WTC11 (cell line): ENCODE data around the gene BMX. TPM values are rescaled to one million over a fixed set of nuclear protein-coding genes. Genes with fewer than 3 reads are reported as not detected.

Experiments used
- ATAC-seq: fragments of 200-7000 bp; cut with Tn5 transposase; 2 replicates; pipeline ENCODE4 v1.10.0; 2021; ENCODE audit warnings: mild to moderate bottlenecking, moderate library complexity
- CTCF ChIA-PET: fragments of 300-600 bp; sonication (Branson Sonifier 250); formaldehyde crosslinking; loops from one replicate; lab custom pipeline; 2021; ENCODE audit warnings: antibody characterized with exemption; lab: Charles Lee
- POLR2A ChIA-PET: fragments of 350-600 bp; sonication (Branson Sonifier 250); formaldehyde crosslinking; loops from one replicate; lab custom pipeline; 2021; ENCODE audit warnings: antibody characterized with exemption; lab: Charles Lee
- DNase-seq: peaks from one replicate; pipeline ENCODE4 v3.0.0; 2021; ENCODE audit warnings: low spot score
- H3K27ac Mint-ChIP-seq: 2 replicates; pipeline ENCODE4 v1.8.0; 2021; ENCODE audit warnings: mixed read lengths
- H3K27me3 Mint-ChIP-seq: 2 replicates; pipeline ENCODE4 v1.8.0; 2021; ENCODE audit warnings: low read depth, mild to moderate bottlenecking, moderate library complexity, mixed read lengths
- H3K36me3 Mint-ChIP-seq: 2 replicates; pipeline ENCODE4 v1.8.0; 2021; ENCODE audit warnings: mixed read lengths
- H3K4me1 Mint-ChIP-seq: 2 replicates; pipeline ENCODE4 v1.8.0; 2022; ENCODE audit warnings: mixed read lengths
- H3K4me3 Mint-ChIP-seq: 2 replicates; pipeline ENCODE4 v1.8.0; 2021; ENCODE audit warnings: mild to moderate bottlenecking, moderate library complexity, mixed read lengths
- H3K9me3 Mint-ChIP-seq: 2 replicates; pipeline ENCODE4 v1.8.0; 2021; ENCODE audit warnings: mixed read lengths
- ARID4B ChIP-seq: sonication (generic); formaldehyde crosslinking; IDR thresholded peaks from 2 replicates; pipeline ENCODE4 v1.8.0; 2023; ENCODE audit warnings: missing genetic modification reagents, mild to moderate bottlenecking, borderline replicate concordance
- ATF6 ChIP-seq: sonication (generic); formaldehyde crosslinking; IDR thresholded peaks from 2 replicates; pipeline ENCODE4 v1.8.1; 2023; ENCODE audit warnings: mild to moderate bottlenecking, missing genetic modification reagents
- CREB1 ChIP-seq: sonication (generic); formaldehyde crosslinking; IDR thresholded peaks from 2 replicates; pipeline ENCODE4 v1.8.0; 2023; ENCODE audit warnings: mild to moderate bottlenecking, missing genetic modification reagents
- ERG ChIP-seq: fragments of 250-450 bp; sonication (Bioruptor Pico); IDR thresholded peaks from 2 replicates; pipeline ENCODE4 v1.8.0; 2021; ENCODE audit warnings: mild to moderate bottlenecking
- ETV6 ChIP-seq: sonication (generic); formaldehyde crosslinking; IDR thresholded peaks from 2 replicates; pipeline ENCODE4 v1.8.1; 2022; ENCODE audit warnings: mild to moderate bottlenecking, missing genetic modification reagents
- NR2C2 ChIP-seq: sonication (generic); formaldehyde crosslinking; IDR thresholded peaks from 2 replicates; pipeline ENCODE4 v1.8.0; 2022; ENCODE audit warnings: mild to moderate bottlenecking, missing genetic modification reagents
- TEAD1 ChIP-seq: sonication (generic); formaldehyde crosslinking; IDR thresholded peaks from 2 replicates; pipeline ENCODE4 v1.8.0; 2022; ENCODE audit warnings: mild to moderate bottlenecking, missing genetic modification reagents
- ZNF512 ChIP-seq: sonication (generic); formaldehyde crosslinking; IDR thresholded peaks from 2 replicates; pipeline ENCODE4 v1.8.1; 2022; ENCODE audit warnings: missing genetic modification reagents, borderline replicate concordance
- ZNF671 ChIP-seq: fragments of 250-450 bp; sonication (Bioruptor Pico); IDR thresholded peaks from 2 replicates; pipeline ENCODE4 v1.8.0; 2021; ENCODE audit warnings: mild to moderate bottlenecking
- total RNA-seq: library from RNA; stranded (reverse); gene quantifications from 3 replicates; pipeline ENCODE4 v1.2.3, GENCODE V29; 2021
- TF ChIP-seq, protein P1 (sequence below): sonication (generic); formaldehyde crosslinking; IDR thresholded peaks from 2 replicates; pipeline ENCODE4 v1.8.0; 2023; ENCODE audit warnings: mild to moderate bottlenecking, missing genetic modification reagents
- TF ChIP-seq, protein P2 (sequence below): sonication (generic); formaldehyde crosslinking; IDR thresholded peaks from 2 replicates; pipeline ENCODE4 v1.8.0; 2022; ENCODE audit warnings: mild to moderate bottlenecking, missing genetic modification reagents
- TF ChIP-seq, protein P3 (sequence below): sonication (generic); formaldehyde crosslinking; IDR thresholded peaks from 2 replicates; pipeline ENCODE4 v1.8.1; 2022; ENCODE audit warnings: low read depth, missing genetic modification reagents, borderline replicate concordance
- TF ChIP-seq, protein P4 (sequence below): fragments of 200-600 bp; IDR thresholded peaks from 2 replicates; pipeline ENCODE4 v1.8.0; 2022; ENCODE audit warnings: antibody characterized with exemption
- TF ChIP-seq, protein P5 (sequence below): sonication (generic); formaldehyde crosslinking; IDR thresholded peaks from 2 replicates; pipeline ENCODE4 v1.8.0; 2022; ENCODE audit warnings: mild to moderate bottlenecking, missing genetic modification reagents

Gene BMX
- total RNA-seq, 1 experiment from 2014 or later: not detected

- TF ChIP-seq, protein P1, sequence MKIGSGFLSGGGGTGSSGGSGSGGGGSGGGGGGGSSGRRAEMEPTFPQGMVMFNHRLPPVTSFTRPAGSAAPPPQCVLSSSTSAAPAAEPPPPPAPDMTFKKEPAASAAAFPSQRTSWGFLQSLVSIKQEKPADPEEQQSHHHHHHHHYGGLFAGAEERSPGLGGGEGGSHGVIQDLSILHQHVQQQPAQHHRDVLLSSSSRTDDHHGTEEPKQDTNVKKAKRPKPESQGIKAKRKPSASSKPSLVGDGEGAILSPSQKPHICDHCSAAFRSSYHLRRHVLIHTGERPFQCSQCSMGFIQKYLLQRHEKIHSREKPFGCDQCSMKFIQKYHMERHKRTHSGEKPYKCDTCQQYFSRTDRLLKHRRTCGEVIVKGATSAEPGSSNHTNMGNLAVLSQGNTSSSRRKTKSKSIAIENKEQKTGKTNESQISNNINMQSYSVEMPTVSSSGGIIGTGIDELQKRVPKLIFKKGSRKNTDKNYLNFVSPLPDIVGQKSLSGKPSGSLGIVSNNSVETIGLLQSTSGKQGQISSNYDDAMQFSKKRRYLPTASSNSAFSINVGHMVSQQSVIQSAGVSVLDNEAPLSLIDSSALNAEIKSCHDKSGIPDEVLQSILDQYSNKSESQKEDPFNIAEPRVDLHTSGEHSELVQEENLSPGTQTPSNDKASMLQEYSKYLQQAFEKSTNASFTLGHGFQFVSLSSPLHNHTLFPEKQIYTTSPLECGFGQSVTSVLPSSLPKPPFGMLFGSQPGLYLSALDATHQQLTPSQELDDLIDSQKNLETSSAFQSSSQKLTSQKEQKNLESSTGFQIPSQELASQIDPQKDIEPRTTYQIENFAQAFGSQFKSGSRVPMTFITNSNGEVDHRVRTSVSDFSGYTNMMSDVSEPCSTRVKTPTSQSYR: no peak
- no peak for TF ChIP-seq ERG (CRISPR knock-in tag)
Observed at GRCh38 chrX:15567267-15567666, 66.7 kb downstream of the BMX start (continued).

DNA sequence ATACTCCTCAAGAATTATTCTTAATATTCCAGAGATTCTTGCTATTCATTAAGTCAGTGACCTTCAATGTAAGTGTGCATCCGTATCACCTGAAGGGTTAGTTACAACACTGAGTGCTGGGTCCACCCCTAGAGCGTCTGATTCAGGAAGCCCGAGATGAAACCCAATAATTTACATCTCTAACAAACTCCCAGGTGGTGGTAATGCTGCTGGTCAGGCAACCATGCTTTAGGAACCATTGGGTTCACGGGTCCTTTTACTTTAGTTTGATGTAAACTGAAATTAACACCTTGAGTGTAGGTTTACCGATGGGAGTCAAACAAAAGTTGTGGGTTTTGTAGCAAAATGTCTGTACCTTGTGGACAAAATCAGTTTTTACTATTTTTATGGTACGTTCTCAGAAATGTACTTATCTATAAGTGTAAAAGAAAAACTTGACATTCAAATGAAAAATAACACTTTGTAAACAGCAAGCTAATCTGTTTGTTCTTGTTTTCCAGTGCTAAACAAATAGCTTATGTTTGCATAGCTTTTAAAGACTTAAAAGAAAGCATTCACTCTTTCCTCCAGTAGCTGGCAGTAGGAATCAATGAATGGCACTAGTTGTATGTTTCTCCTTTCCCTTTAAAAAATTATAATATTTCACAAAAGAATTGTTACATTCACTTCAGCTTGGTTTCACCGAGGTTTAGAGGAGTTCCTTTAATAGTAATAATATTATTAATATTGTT lies 67.4 kb downstream of the BMX start:
- H3K4me3 Mint-ChIP-seq: no peak overlapping the region
- peaks cover 42% of the 10 kb centered on the region for H3K4me1 Mint-ChIP-seq
- H3K36me3 Mint-ChIP-seq: no peaks in the 10 kb centered on the region
- H3K27me3 Mint-ChIP-seq: no peaks in the 10 kb centered on the region
- no peak overlapping the region for H3K27ac Mint-ChIP-seq
- DNase-seq (no peak), ATAC-seq (peak; percentile 28; the same call in 1 of the 2 replicates)
- H3K9me3 Mint-ChIP-seq: no peaks in the 10 kb centered on the region
- POLR2A ChIA-PET: no interaction called here
- CTCF ChIA-PET: interaction anchor here (0.7 to 1.1 kb wide), 4 partner anchors 12 to 81 kb away, joined by 3 to 4 read pairs (median 3); no protein-coding TSS in a partner anchor
- TF ChIP-seq ATF6 (CRISPR knock-in tag) (no peak), NR2C2 (no peak), ZNF512 (CRISPR knock-in tag) (no peak), TEAD1 (no peak), ZNF671 (CRISPR knock-in tag) (no peak), ETV6 (CRISPR knock-in tag) (no peak), ARID4B (CRISPR knock-in tag) (no peak), CREB1 (CRISPR knock-in tag) (no peak)
- TF ChIP-seq, protein P2, sequence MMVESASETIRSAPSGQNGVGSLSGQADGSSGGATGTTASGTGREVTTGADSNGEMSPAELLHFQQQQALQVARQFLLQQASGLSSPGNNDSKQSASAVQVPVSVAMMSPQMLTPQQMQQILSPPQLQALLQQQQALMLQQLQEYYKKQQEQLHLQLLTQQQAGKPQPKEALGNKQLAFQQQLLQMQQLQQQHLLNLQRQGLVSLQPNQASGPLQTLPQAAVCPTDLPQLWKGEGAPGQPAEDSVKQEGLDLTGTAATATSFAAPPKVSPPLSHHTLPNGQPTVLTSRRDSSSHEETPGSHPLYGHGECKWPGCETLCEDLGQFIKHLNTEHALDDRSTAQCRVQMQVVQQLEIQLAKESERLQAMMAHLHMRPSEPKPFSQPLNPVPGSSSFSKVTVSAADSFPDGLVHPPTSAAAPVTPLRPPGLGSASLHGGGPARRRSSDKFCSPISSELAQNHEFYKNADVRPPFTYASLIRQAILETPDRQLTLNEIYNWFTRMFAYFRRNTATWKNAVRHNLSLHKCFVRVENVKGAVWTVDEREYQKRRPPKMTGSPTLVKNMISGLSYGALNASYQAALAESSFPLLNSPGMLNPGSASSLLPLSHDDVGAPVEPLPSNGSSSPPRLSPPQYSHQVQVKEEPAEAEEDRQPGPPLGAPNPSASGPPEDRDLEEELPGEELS (CRISPR knock-in tag): no peak
- TF ChIP-seq, protein P3, sequence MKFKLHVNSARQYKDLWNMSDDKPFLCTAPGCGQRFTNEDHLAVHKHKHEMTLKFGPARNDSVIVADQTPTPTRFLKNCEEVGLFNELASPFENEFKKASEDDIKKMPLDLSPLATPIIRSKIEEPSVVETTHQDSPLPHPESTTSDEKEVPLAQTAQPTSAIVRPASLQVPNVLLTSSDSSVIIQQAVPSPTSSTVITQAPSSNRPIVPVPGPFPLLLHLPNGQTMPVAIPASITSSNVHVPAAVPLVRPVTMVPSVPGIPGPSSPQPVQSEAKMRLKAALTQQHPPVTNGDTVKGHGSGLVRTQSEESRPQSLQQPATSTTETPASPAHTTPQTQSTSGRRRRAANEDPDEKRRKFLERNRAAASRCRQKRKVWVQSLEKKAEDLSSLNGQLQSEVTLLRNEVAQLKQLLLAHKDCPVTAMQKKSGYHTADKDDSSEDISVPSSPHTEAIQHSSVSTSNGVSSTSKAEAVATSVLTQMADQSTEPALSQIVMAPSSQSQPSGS (CRISPR knock-in tag): no peak
- TF ChIP-seq, protein P4, sequence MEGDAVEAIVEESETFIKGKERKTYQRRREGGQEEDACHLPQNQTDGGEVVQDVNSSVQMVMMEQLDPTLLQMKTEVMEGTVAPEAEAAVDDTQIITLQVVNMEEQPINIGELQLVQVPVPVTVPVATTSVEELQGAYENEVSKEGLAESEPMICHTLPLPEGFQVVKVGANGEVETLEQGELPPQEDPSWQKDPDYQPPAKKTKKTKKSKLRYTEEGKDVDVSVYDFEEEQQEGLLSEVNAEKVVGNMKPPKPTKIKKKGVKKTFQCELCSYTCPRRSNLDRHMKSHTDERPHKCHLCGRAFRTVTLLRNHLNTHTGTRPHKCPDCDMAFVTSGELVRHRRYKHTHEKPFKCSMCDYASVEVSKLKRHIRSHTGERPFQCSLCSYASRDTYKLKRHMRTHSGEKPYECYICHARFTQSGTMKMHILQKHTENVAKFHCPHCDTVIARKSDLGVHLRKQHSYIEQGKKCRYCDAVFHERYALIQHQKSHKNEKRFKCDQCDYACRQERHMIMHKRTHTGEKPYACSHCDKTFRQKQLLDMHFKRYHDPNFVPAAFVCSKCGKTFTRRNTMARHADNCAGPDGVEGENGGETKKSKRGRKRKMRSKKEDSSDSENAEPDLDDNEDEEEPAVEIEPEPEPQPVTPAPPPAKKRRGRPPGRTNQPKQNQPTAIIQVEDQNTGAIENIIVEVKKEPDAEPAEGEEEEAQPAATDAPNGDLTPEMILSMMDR: no peak
- TF ChIP-seq, protein P5, sequence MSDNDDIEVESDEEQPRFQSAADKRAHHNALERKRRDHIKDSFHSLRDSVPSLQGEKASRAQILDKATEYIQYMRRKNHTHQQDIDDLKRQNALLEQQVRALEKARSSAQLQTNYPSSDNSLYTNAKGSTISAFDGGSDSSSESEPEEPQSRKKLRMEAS: no peak
